WTC11 (cell line): ENCODE results near the gene ADK. TPM values are rescaled to one million over a fixed set of nuclear protein-coding genes. Genes with fewer than 3 reads are reported as not detected.
"Not testable (repeated sequence)": the region's sequence is repeated elsewhere in the genome, so short reads cannot be mapped to it uniquely, and the experiment has no call there.

Source experiments
- ATAC-seq: fragments of 200-7000 bp; cut with Tn5 transposase; 2 replicates; pipeline ENCODE4 v1.10.0; 2021; ENCODE audit warnings: mild to moderate bottlenecking, moderate library complexity
- CTCF ChIA-PET: fragments of 300-600 bp; sonication (Branson Sonifier 250); formaldehyde crosslinking; loops from one replicate; lab custom pipeline; 2021; ENCODE audit warnings: antibody characterized with exemption; lab: Charles Lee
- POLR2A ChIA-PET: fragments of 350-600 bp; sonication (Branson Sonifier 250); formaldehyde crosslinking; loops from one replicate; lab custom pipeline; 2021; ENCODE audit warnings: antibody characterized with exemption; lab: Charles Lee
- DNase-seq: peaks from one replicate; pipeline ENCODE4 v3.0.0; 2021; ENCODE audit warnings: low spot score
- H3K27ac Mint-ChIP-seq: 2 replicates; pipeline ENCODE4 v1.8.0; 2021; ENCODE audit warnings: mixed read lengths
- H3K27me3 Mint-ChIP-seq: 2 replicates; pipeline ENCODE4 v1.8.0; 2021; ENCODE audit warnings: low read depth, mild to moderate bottlenecking, moderate library complexity, mixed read lengths
- H3K36me3 Mint-ChIP-seq: 2 replicates; pipeline ENCODE4 v1.8.0; 2021; ENCODE audit warnings: mixed read lengths
- H3K4me1 Mint-ChIP-seq: 2 replicates; pipeline ENCODE4 v1.8.0; 2022; ENCODE audit warnings: mixed read lengths
- H3K4me3 Mint-ChIP-seq: 2 replicates; pipeline ENCODE4 v1.8.0; 2021; ENCODE audit warnings: mild to moderate bottlenecking, moderate library complexity, mixed read lengths
- H3K9me3 Mint-ChIP-seq: 2 replicates; pipeline ENCODE4 v1.8.0; 2021; ENCODE audit warnings: mixed read lengths
- ESRRA ChIP-seq: sonication (generic); formaldehyde crosslinking; IDR thresholded peaks from 2 replicates; pipeline ENCODE4 v1.8.1; 2022; ENCODE audit warnings: mild to moderate bottlenecking, missing genetic modification reagents, borderline replicate concordance
- ETV6 ChIP-seq: sonication (generic); formaldehyde crosslinking; IDR thresholded peaks from 2 replicates; pipeline ENCODE4 v1.8.1; 2022; ENCODE audit warnings: mild to moderate bottlenecking, missing genetic modification reagents
- FOXK1 ChIP-seq: sonication (generic); formaldehyde crosslinking; IDR thresholded peaks from 2 replicates; pipeline ENCODE4 v1.8.0; 2022; ENCODE audit warnings: mild to moderate bottlenecking, moderate library complexity, missing genetic modification reagents
- FOXP1 ChIP-seq: sonication (generic); formaldehyde crosslinking; IDR thresholded peaks from 2 replicates; pipeline ENCODE4 v1.8.0; 2022; ENCODE audit warnings: missing genetic modification reagents, mild to moderate bottlenecking, moderate library complexity, borderline replicate concordance
- HMGA2 ChIP-seq: fragments of 250-450 bp; sonication (Bioruptor Pico); IDR thresholded peaks from 2 replicates; pipeline ENCODE4 v1.4.0; 2021; ENCODE audit warnings: mild to moderate bottlenecking, moderate library complexity
- IRF2 ChIP-seq: sonication (generic); formaldehyde crosslinking; IDR thresholded peaks from 2 replicates; pipeline ENCODE4 v1.8.0; 2022; ENCODE audit warnings: low read depth, missing genetic modification reagents, borderline replicate concordance
- MXD4 ChIP-seq: fragments of 250-450 bp; sonication (Bioruptor Pico); IDR thresholded peaks from 2 replicates; pipeline ENCODE4 v1.8.0; 2021; ENCODE audit warnings: mild to moderate bottlenecking, moderate library complexity, borderline replicate concordance
- NFATC4 ChIP-seq: fragments of 250-450 bp; sonication (Bioruptor Pico); IDR thresholded peaks from 2 replicates; pipeline ENCODE4 v1.9.0; 2021; ENCODE audit warnings: mild to moderate bottlenecking
- SP1 ChIP-seq: sonication (generic); formaldehyde crosslinking; conservative IDR thresholded peaks from 2 replicates; pipeline ENCODE4 v1.8.1; 2022; ENCODE audit warnings: missing genetic modification reagents
- TCF7 ChIP-seq: sonication (generic); formaldehyde crosslinking; IDR thresholded peaks from 2 replicates; pipeline ENCODE4 v1.8.0; 2022; ENCODE audit warnings: mild to moderate bottlenecking, low read depth, missing genetic modification reagents, moderate library complexity
- USF1 ChIP-seq: sonication (generic); formaldehyde crosslinking; IDR thresholded peaks from 2 replicates; pipeline ENCODE4 v1.8.0; 2022; ENCODE audit warnings: mild to moderate bottlenecking, missing genetic modification reagents
- ZNF532 ChIP-seq: fragments of 250-450 bp; sonication (Bioruptor Pico); IDR thresholded peaks from 2 replicates; pipeline ENCODE4 v1.9.0; 2021; ENCODE audit warnings: mild to moderate bottlenecking, borderline replicate concordance
- total RNA-seq: library from RNA; stranded (reverse); gene quantifications from 3 replicates; pipeline ENCODE4 v1.2.3, GENCODE V29; 2021

ADK gene
- total RNA-seq, 1 experiment from 2014 or later: 32.7 TPM

GRCh38 chr10:74557098-74557497, 406.1 kb downstream of the ADK start (continued):
- TF ChIP-seq HMGA2 (CRISPR knock-in tag): no peak
- no peak for TF ChIP-seq TCF7 (CRISPR knock-in tag)
- TF ChIP-seq MXD4 (CRISPR knock-in tag): no peak
- TF ChIP-seq ZNF532 (CRISPR knock-in tag): no peak

DNA sequence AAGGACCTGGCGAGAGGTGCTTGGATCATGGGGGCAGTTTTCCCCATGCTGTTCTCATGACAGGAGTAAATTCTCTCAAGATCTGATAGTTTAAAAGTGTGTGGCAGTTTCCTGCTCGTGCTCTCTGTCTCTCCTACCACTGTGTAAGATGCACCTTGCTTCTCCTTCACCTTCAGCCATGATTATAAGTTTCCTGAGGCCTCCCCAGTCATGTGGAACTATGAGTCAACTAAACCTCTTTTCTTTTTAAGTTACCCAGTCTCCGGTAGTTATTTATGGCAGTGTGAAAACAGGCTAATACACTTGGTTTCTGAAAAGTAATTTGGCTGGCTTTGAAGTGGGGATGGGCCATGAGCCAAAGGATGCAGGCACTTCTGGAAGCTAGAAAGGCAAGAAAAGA, 407.4 kb downstream of the ADK start:
- H3K27ac Mint-ChIP-seq: no peak overlapping the region
- POLR2A ChIA-PET: no interaction called here
- no peaks in the 10 kb centered on the region for H3K9me3 Mint-ChIP-seq
- H3K4me3 Mint-ChIP-seq: no peak overlapping the region
- no peaks in the 10 kb centered on the region for H3K27me3 Mint-ChIP-seq
- no peak for ATAC-seq
- H3K4me1 Mint-ChIP-seq: no peaks in the 10 kb centered on the region
- H3K36me3 Mint-ChIP-seq: no peaks in the 10 kb centered on the region
- DNase-seq: no peak
- CTCF ChIA-PET: no interaction called here
- TF ChIP-seq FOXK1: no peak
- no peak for TF ChIP-seq SP1 (CRISPR knock-in tag)

DNA sequence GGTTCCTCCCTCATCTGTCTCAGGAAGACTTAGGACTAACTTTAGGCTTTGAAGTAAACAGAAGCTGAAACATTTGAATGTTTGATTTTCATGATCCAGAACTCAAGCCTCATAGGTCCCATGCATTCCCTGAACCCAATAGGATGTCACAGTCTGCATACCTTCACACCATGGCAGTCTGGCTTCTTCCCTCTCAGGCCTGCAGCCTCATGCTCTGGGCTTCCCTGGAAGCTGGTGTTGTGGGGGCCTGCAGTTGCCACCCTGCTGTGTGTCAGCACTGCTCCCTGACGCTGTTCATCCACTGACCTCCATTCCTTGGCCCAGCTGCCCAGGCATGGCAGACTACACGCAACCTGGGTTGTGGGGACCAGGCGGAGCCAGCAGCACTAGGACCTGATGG, 407.9 kb downstream of the ADK start:
- peak; percentile 41 for ATAC-seq
- no peak for DNase-seq
- no peaks in the 10 kb centered on the region for H3K27me3 Mint-ChIP-seq
- H3K4me1 Mint-ChIP-seq: peaks cover under 1% of the 10 kb centered on the region; the same call in 1 of the 2 replicates
- no peak for TF ChIP-seq ESRRA (CRISPR knock-in tag)
- H3K9me3 Mint-ChIP-seq: no peaks in the 10 kb centered on the region
- CTCF ChIA-PET: no interaction called here
- H3K4me3 Mint-ChIP-seq: no peak overlapping the region
- no peaks in the 10 kb centered on the region for H3K36me3 Mint-ChIP-seq
- no peak overlapping the region for H3K27ac Mint-ChIP-seq
- POLR2A ChIA-PET: no interaction called here

- DNase-seq, CTCF ChIA-PET, H3K27me3 Mint-ChIP-seq, ATAC-seq, POLR2A ChIA-PET, H3K4me1 Mint-ChIP-seq, H3K4me3 Mint-ChIP-seq, H3K27ac Mint-ChIP-seq: not testable (repeated sequence)
- peaks cover 20% of the 10 kb centered on the region for H3K9me3 Mint-ChIP-seq
- H3K36me3 Mint-ChIP-seq: peaks cover 40% of the 10 kb centered on the region
Observed at GRCh38 chr10:74568896-74569295, 417.9 kb downstream of the ADK start.

DNA sequence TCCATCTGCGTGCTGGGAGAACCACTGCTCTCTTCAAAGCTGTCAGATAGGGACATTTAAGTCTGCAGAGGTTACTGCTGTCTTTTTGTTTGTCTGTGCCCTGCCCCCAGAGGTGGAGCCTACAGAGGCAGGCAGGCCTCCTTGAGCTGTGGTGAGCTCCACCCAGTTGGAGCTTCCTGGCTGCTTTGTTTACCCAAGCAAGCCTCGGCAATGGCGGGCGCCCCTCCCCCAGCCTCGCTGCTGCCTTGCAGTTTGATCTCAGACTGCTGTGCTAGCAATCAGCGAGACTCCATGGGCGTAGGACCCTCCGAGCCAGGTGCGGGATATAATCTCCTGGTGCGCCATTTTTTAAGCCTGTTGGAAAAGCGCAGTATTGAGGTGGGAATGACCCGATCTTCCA, 422.5 kb downstream of the ADK start:
- H3K27ac Mint-ChIP-seq, H3K27me3 Mint-ChIP-seq, POLR2A ChIA-PET, H3K4me3 Mint-ChIP-seq, ATAC-seq, DNase-seq, CTCF ChIA-PET: not testable (repeated sequence)
- peaks cover 30% of the 10 kb centered on the region for H3K9me3 Mint-ChIP-seq
- peaks cover 54% of the 10 kb centered on the region for H3K36me3 Mint-ChIP-seq
- peaks cover 25% of the 10 kb centered on the region for H3K4me1 Mint-ChIP-seq

DNA sequence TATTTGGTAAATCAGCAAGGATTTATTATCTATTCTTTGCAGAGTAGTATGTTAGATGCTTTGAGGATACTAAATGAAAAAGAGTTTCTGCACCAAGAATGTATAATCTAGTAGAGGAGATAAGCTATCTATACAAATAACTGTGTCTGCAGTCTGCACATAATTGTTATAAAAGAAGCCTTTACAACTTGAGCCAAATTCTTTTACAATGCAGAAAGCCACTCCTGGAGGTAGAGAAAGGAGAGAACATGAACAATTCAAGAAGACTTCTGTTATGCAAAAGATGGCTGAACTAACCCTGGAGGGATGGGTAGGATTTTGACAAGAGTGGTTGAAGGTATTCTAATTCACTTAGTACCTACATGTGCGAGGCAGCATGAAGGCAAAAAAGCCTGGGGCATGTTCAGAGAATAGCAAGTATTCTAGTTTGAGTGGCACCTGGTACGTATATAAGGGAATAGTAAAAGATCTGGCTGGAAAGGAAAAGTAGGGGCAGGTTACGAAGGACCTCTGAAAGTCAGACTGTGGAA, 424.2 kb downstream of the ADK start:
- CTCF ChIA-PET: no interaction called here
- peaks cover 47% of the 10 kb centered on the region for H3K36me3 Mint-ChIP-seq
- no peaks in the 10 kb centered on the region; the same call in 1 of the 2 replicates for H3K27me3 Mint-ChIP-seq
- peak; percentile 90 for ATAC-seq
- no peak for TF ChIP-seq USF1 (CRISPR knock-in tag)
- no peak for TF ChIP-seq FOXP1 (CRISPR knock-in tag)
- TF ChIP-seq ETV6 (CRISPR knock-in tag): no peak
- TF ChIP-seq NFATC4 (CRISPR knock-in tag): no peak
- no peak for TF ChIP-seq IRF2 (CRISPR knock-in tag)
- DNase-seq: no peak
- peaks cover 25% of the 10 kb centered on the region for H3K4me1 Mint-ChIP-seq
- peaks cover 33% of the 10 kb centered on the region for H3K9me3 Mint-ChIP-seq
- H3K27ac Mint-ChIP-seq: peak overlapping the region; percentile 8; the same call in 1 of the 2 replicates
- POLR2A ChIA-PET: interaction anchor here (0.6 kb wide), 1 partner anchor 424 kb away, joined by 5 read pairs; the partner anchor contains the start of genes ADK and AP3M1
- H3K4me3 Mint-ChIP-seq: no peak overlapping the region
